RWPE2 (cell line): ENCODE results near the gene SETD4.
"Not testable (repeated sequence)": the region's sequence is repeated elsewhere in the genome, so short reads cannot be mapped to it uniquely, and the experiment has no call there.

Experiments
- ATAC-seq: fragments of 200-7000 bp; cut with Tn5 transposase; 3 replicates; pipeline ENCODE4 v1.9.1; 2021; ENCODE audit warnings: low read depth
- DNase-seq: peaks from one replicate; pipeline ENCODE4 v3.0.0-alpha.2; 2020; ENCODE audit warnings: low spot score
- H3K27ac ChIP-seq: fragments of 450-650 bp; 2 replicates; pipeline ENCODE4 v1.5.1; 2017; ENCODE audit warnings: mild to moderate bottlenecking; ENCODE audit not compliant: poor library complexity, severe bottlenecking
- H3K27me3 ChIP-seq: fragments of 250-450 bp; sonication (Bioruptor Pico); 2 replicates; pipeline ENCODE4 v1.5.1; 2021; ENCODE audit warnings: mild to moderate bottlenecking, moderate library complexity; ENCODE audit not compliant: insufficient read depth, poor library complexity, severe bottlenecking
- H3K36me3 ChIP-seq: fragments of 250-450 bp; sonication (Bioruptor Pico); 2 replicates; pipeline ENCODE4 v1.5.1; 2020; ENCODE audit warnings: low read depth, mild to moderate bottlenecking, moderate library complexity
- H3K4me1 ChIP-seq: fragments of 250-450 bp; sonication (Bioruptor Pico); 2 replicates; pipeline ENCODE4 v1.5.1; 2021; ENCODE audit warnings: mild to moderate bottlenecking, moderate library complexity; ENCODE audit not compliant: insufficient read depth, poor library complexity, severe bottlenecking
- H3K4me3 ChIP-seq: fragments of 250-450 bp; sonication (Bioruptor Pico); 2 replicates; pipeline ENCODE4 v1.5.1; 2021; ENCODE audit warnings: mild to moderate bottlenecking, moderate library complexity; ENCODE audit not compliant: severe bottlenecking
- H3K9me3 ChIP-seq: fragments of 250-450 bp; sonication (Bioruptor Pico); 2 replicates; pipeline ENCODE4 v1.5.1; 2021; ENCODE audit warnings: mild to moderate bottlenecking, moderate library complexity; ENCODE audit not compliant: severe bottlenecking
- CTCF ChIP-seq: fragments of 450-650 bp; IDR thresholded peaks from one replicate; pipeline ENCODE4 v1.5.1; 2017; ENCODE audit warnings: mild to moderate bottlenecking, moderate library complexity; ENCODE audit not compliant: poor library complexity, severe bottlenecking

The SETD4 gene

GRCh38 chr21:36103434-36103833 is 43.1 kb upstream of the SETD4 start:
- no peak for ATAC-seq
- no peak for TF ChIP-seq CTCF
- no peak for DNase-seq
- Histone ChIP-seq H3K27me3 (no peaks in the 10 kb centered on the region), H3K36me3 (no peaks in the 10 kb centered on the region), H3K9me3 (no peaks in the 10 kb centered on the region), H3K4me1 (no peaks in the 10 kb centered on the region), H3K27ac (no peak overlapping the region), H3K4me3 (no peak overlapping the region)

GRCh38 chr21:36100971-36101641 is 40.8 kb upstream of the SETD4 start:
- Histone ChIP-seq H3K27ac (no peak overlapping the region), H3K27me3 (no peaks in the 10 kb centered on the region), H3K4me3 (no peak overlapping the region), H3K9me3 (no peaks in the 10 kb centered on the region), H3K36me3 (no peaks in the 10 kb centered on the region), H3K4me1 (no peaks in the 10 kb centered on the region)
- no peak for ATAC-seq
- TF ChIP-seq CTCF, result no peak
- no peak for DNase-seq

- H3K4me1 ChIP-seq, H3K36me3 ChIP-seq, H3K9me3 ChIP-seq, H3K27ac ChIP-seq, ATAC-seq, H3K27me3 ChIP-seq, DNase-seq, H3K4me3 ChIP-seq: not testable (repeated sequence)
These were observed 39.4 kb upstream of the SETD4 start for GRCh38 chr21:36099695-36100211.

- no peak for DNase-seq
- H3K4me1 ChIP-seq, result no peaks in the 10 kb centered on the region
- H3K27me3 ChIP-seq, result no peaks in the 10 kb centered on the region
- H3K4me3 ChIP-seq, result no peak overlapping the region
- TF ChIP-seq CTCF, result no peak
- H3K9me3 ChIP-seq, result no peaks in the 10 kb centered on the region
- ATAC-seq, result no peak
- no peak overlapping the region for H3K27ac ChIP-seq
- H3K36me3 ChIP-seq, result no peaks in the 10 kb centered on the region
These were observed 38.7 kb upstream of the SETD4 start for GRCh38 chr21:36099000-36099399.

- no peak for TF ChIP-seq CTCF
These were observed 37.8 kb upstream of the SETD4 start for GRCh38 chr21:36098182-36098532.

More at GRCh38 chr21:36098182-36098532, 37.8 kb upstream of the SETD4 start:
- Histone ChIP-seq H3K4me3 (no peak overlapping the region), H3K4me1 (no peaks in the 10 kb centered on the region), H3K27me3 (no peaks in the 10 kb centered on the region), H3K36me3 (no peaks in the 10 kb centered on the region), H3K27ac (no peak overlapping the region), H3K9me3 (no peaks in the 10 kb centered on the region)
- no peak for DNase-seq
- no peak for ATAC-seq
